Lung (tissue), 12 donors: ENCODE results near the gene PRSS56. TPM values are rescaled to one million over a fixed set of nuclear protein-coding genes. Genes with fewer than 3 reads are reported as not detected.

Experiments used
- ATAC-seq: fragments of 200-7000 bp; cut with Tn5 transposase; one replicate; pipeline ENCODE4 v1.9.1; 2020; ENCODE audit warnings: moderate number of reproducible peaks; ENCODE audit not compliant: insufficient read depth, low FRiP score
- DNase-seq, 3 donors: peaks; one replicate each; pipeline ENCODE4 v3.0.0-alpha.2; 2013 to 2017
- H3K27ac ChIP-seq, 2 donors: one replicate each; pipeline ENCODE4 v1.5.1; 2013; ENCODE audit warnings: mild to moderate bottlenecking in 2 of 2, moderate library complexity in 2 of 2, control low read depth in 1 of 2, inconsistent platforms in 1 of 2, low read depth in 1 of 2, low read length in 1 of 2
- H3K27me3 ChIP-seq, 3 donors: one replicate each; pipeline ENCODE4 v1.5.1; 2013; ENCODE audit warnings: low read length in 2 of 3; ENCODE audit not compliant: control insufficient read depth in 3 of 3, insufficient read depth in 3 of 3
- H3K36me3 ChIP-seq, 4 donors: one replicate each; pipeline ENCODE4 v1.5.1; 2013; ENCODE audit warnings: low read length in 4 of 4, mild to moderate bottlenecking in 1 of 4, moderate library complexity in 1 of 4; ENCODE audit not compliant: control insufficient read depth in 4 of 4, insufficient read depth in 4 of 4
- H3K4me1 ChIP-seq, 5 donors: one replicate each; pipeline ENCODE4 v1.5.1; 2013; ENCODE audit warnings: low read length in 5 of 5, mild to moderate bottlenecking in 2 of 5, moderate library complexity in 1 of 5; ENCODE audit not compliant: control insufficient read depth in 5 of 5, insufficient read depth in 5 of 5
- H3K4me3 ChIP-seq: one replicate; pipeline ENCODE4 v1.5.1; 2013; ENCODE audit warnings: mild to moderate bottlenecking, control low read depth, moderate library complexity
- H3K9ac ChIP-seq, 2 donors: one replicate each; pipeline ENCODE4 v1.5.1; 2013; ENCODE audit warnings: low read length in 2 of 2, control low read depth in 1 of 2; ENCODE audit not compliant: insufficient read depth in 1 of 2
- H3K9me3 ChIP-seq, 4 donors: one replicate each; pipeline ENCODE4 v1.5.1; 2013; ENCODE audit warnings: low read length in 3 of 4, mild to moderate bottlenecking in 1 of 4, moderate library complexity in 1 of 4; ENCODE audit not compliant: control insufficient read depth in 4 of 4, insufficient read depth in 3 of 4
- CTCF ChIP-seq: IDR thresholded peaks from 2 replicates; pipeline ENCODE4 v1.5.1; 2012; ENCODE audit warnings: mild to moderate bottlenecking; ENCODE audit errors: control extremely low read depth, extremely low read depth
- WGBS, 2 donors: extraction: QIAGEN DNeasy Blood & Tissue Kit; methylation state at CpG; one replicate each; pipeline ENCODE4 v1.1.7; 2013; 5-methylcytosine and 5-hydroxymethylcytosine counted together
- polyA plus RNA-seq, 2 donors: library from polyadenylated mRNA; stranded (reverse); fragments of 200-250 nt; gene quantifications; one replicate each; pipeline ENCODE4 v1.2.1, GENCODE V29; 2013
- total RNA-seq, 2 donors: library from RNA; depleted of rRNA in 1 of 2; stranded (reverse); fragments of >200 nt in 1 of 2; gene quantifications; one replicate each; pipeline ENCODE4 v1.2.1, GENCODE V29; 2014 to 2021
- donor health status: control.
- donor health status: control.
- donor health status: Bipolar disorder and iron deficiency.
- donor health status: healthy.
- donor health status: DM: yes; HTN: yes; CAD: no.

PRSS56 gene
- total and polyA plus RNA-seq, 4 donors, result not detected

- Histone ChIP-seq H3K27ac (no peak overlapping the region), H3K9ac (no peak overlapping the region), H3K4me3 (no peak overlapping the region), H3K36me3 (no peaks in the 10 kb centered on the region), H3K9me3 (peaks cover 0 to 2% (median 0%) of the 10 kb centered on the region in 4 donors), H3K4me1 (peaks cover 0 to 7% (median 0%) of the 10 kb centered on the region in 5 donors), H3K27me3 (peaks cover 15 to 46% (median 29%) of the 10 kb centered on the region in 3 donors)
- no peak for TF ChIP-seq CTCF
- ATAC-seq (no peak), DNase-seq (no peak)
- 90 to 93% methylated on average over 27 to 31 of the region's 31 CpGs for WGBS, 2 donors
These were observed 37.6 kb upstream of the PRSS56 start for GRCh38 chr2:232482301-232483238.

- Histone ChIP-seq H3K4me3 (no peak overlapping the region), H3K4me1 (peaks cover 0 to 7% (median 0%) of the 10 kb centered on the region in 5 donors), H3K9ac (no peak overlapping the region), H3K27ac (no peak overlapping the region), H3K36me3 (no peaks in the 10 kb centered on the region), H3K27me3 (peaks cover 15 to 50% (median 32%) of the 10 kb centered on the region in 3 donors), H3K9me3 (peaks cover 0 to 2% (median 0%) of the 10 kb centered on the region in 4 donors)
- no peak for DNase-seq
- no peak for TF ChIP-seq CTCF
- WGBS, 2 donors, result 91% methylated on average over 10 of the region's 10 CpGs
- no peak for ATAC-seq
These were observed 36.8 kb upstream of the PRSS56 start for GRCh38 chr2:232483311-232483922.

- peak in 1 of 3 donors; percentile 9 for DNase-seq
These were observed 36.1 kb upstream of the PRSS56 start for GRCh38 chr2:232483923-232484627.

More at GRCh38 chr2:232483923-232484627, 36.1 kb upstream of the PRSS56 start:
- Histone ChIP-seq H3K27ac (no peak overlapping the region), H3K4me3 (no peak overlapping the region), H3K9me3 (peaks cover 0 to 2% (median 0%) of the 10 kb centered on the region in 4 donors), H3K9ac (no peak overlapping the region), H3K36me3 (no peaks in the 10 kb centered on the region), H3K27me3 (peaks cover 15 to 57% (median 32%) of the 10 kb centered on the region in 3 donors), H3K4me1 (peaks cover 0 to 7% (median 0%) of the 10 kb centered on the region in 5 donors)
- WGBS, 2 donors, result 90 to 94% methylated on average over 19 of the region's 19 CpGs
- no peak for ATAC-seq
- TF ChIP-seq CTCF, result no peak
